GM19043 (cell line): ENCODE results near the gene MAP2K2.

Experiments
- ATAC-seq: cut with Tn5 transposase; IDR thresholded peaks from one replicate; pipeline ENCODE4 v1.9.1; 2021; ENCODE audit warnings: low read depth; ENCODE audit not compliant: unreplicated experiment

The MAP2K2 gene

GRCh38 chr19:4100647-4101495 lies 23.1 kb downstream of the MAP2K2 start:
- no peak for ATAC-seq

- ATAC-seq: no peak
Observed at GRCh38 chr19:4099041-4099764, 24.7 kb downstream of the MAP2K2 start.

GRCh38 chr19:4098493-4098892 lies 25.4 kb downstream of the MAP2K2 start:
- no peak for ATAC-seq

- ATAC-seq: no peak
Observed at GRCh38 chr19:4097501-4097900, 26.4 kb downstream of the MAP2K2 start.

- no peak for ATAC-seq
Observed at GRCh38 chr19:4096049-4096892, 27.7 kb downstream of the MAP2K2 start.

GRCh38 chr19:4095488-4095844 lies 28.5 kb downstream of the MAP2K2 start:
- ATAC-seq: no peak

GRCh38 chr19:4094761-4095487 lies 29.0 kb downstream of the MAP2K2 start:
- no peak for ATAC-seq

GRCh38 chr19:4094291-4094690 lies 29.6 kb downstream of the MAP2K2 start:
- no peak for ATAC-seq

GRCh38 chr19:4093643-4094175 lies 30.2 kb downstream of the MAP2K2 start:
- ATAC-seq: no peak

- no peak for ATAC-seq
Observed at GRCh38 chr19:4090356-4091220, 33.3 kb downstream of the MAP2K2 start.

GRCh38 chr19:4089946-4090345 lies 34.0 kb downstream of the MAP2K2 start:
- ATAC-seq: no peak

GRCh38 chr19:4089400-4089908 lies 34.5 kb downstream of the MAP2K2 start:
- peak; percentile 50 for ATAC-seq

- peak; percentile 41 for ATAC-seq
Observed at GRCh38 chr19:4088975-4089374, 34.9 kb downstream of the MAP2K2 start.

- ATAC-seq: no peak
Observed at GRCh38 chr19:4087787-4088679, 35.9 kb downstream of the MAP2K2 start.

GRCh38 chr19:4086411-4086867 lies 37.5 kb downstream of the MAP2K2 start:
- ATAC-seq: no peak

- no peak for ATAC-seq
Observed at GRCh38 chr19:4084547-4084877, 39.4 kb downstream of the MAP2K2 start.

- ATAC-seq: no peak
Observed at GRCh38 chr19:4083677-4084546, 40.0 kb downstream of the MAP2K2 start.
